Subcutaneous adipose tissue (tissue), 4 donors: ENCODE results near the gene ABHD10. TPM values are rescaled to one million over a fixed set of nuclear protein-coding genes. Genes with fewer than 3 reads are reported as not detected.

Experiments used
- total RNA-seq, 4 donors: library from RNA; depleted of rRNA; stranded (reverse); fragments of >200 nt; gene quantifications; one replicate each; pipeline ENCODE4 v1.1.0, GENCODE V29; 2016
- TF ChIP-seq, protein P1 (sequence below): fragments of 450-650 bp; IDR thresholded peaks from one replicate; pipeline ENCODE4 v1.5.1; 2016; ENCODE audit warnings: low read depth, mild to moderate bottlenecking, control low read depth, antibody characterized with exemption, moderate library complexity

ABHD10 gene
- total RNA-seq, 4 donors from 2014 or later = 17.9 to 24.9 (median 22.1) TPM

DNA sequence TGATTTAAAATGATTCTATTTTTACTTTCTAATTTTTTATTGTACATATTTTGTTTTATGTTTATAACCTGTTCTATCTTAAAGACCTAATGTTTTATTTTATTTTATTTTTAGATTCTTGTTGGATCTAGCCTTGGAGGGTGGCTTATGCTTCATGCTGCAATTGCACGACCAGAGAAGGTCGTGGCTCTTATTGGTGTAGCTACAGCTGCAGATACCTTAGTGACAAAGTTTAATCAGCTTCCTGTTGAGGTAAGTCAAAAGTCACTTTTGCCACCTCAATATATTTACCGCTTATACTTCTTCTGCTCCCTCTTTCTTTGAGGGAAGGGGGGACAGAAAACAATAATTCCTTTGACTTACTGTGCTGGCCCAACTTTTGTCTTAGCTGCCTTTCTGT lies 8.0 kb downstream of the ABHD10 start:
- TF ChIP-seq, protein P1, sequence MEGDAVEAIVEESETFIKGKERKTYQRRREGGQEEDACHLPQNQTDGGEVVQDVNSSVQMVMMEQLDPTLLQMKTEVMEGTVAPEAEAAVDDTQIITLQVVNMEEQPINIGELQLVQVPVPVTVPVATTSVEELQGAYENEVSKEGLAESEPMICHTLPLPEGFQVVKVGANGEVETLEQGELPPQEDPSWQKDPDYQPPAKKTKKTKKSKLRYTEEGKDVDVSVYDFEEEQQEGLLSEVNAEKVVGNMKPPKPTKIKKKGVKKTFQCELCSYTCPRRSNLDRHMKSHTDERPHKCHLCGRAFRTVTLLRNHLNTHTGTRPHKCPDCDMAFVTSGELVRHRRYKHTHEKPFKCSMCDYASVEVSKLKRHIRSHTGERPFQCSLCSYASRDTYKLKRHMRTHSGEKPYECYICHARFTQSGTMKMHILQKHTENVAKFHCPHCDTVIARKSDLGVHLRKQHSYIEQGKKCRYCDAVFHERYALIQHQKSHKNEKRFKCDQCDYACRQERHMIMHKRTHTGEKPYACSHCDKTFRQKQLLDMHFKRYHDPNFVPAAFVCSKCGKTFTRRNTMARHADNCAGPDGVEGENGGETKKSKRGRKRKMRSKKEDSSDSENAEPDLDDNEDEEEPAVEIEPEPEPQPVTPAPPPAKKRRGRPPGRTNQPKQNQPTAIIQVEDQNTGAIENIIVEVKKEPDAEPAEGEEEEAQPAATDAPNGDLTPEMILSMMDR = no peak

DNA sequence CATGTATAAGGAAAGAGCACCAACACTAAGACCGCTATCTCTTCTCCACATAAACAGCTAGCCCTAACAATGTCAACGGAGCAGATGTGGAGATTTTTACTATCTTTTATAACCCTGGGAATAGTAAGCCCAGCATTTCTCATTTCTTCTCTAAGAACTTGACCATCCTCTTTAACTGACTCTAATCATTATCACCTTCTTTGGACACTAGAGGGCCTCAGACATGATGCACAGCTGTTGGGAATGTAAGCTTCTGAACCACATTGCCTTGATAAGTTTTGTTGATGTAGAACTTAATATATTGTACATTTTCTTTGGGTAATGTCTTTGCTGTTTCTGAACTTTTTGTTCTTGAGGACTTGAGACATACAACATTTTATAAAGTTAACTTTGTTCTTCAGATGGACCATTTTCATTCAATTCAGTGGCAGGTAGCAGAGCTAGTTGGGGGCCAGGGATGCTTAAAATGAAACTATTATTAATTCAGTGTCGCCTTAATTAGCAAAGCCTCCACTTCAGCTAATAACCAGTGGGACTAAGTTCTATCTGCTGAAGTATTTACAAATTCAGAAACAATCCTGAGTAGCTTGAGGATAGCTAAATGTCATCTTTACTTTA lies 10.3 kb downstream of the ABHD10 start:
- TF ChIP-seq, protein P1 = no peak

DNA sequence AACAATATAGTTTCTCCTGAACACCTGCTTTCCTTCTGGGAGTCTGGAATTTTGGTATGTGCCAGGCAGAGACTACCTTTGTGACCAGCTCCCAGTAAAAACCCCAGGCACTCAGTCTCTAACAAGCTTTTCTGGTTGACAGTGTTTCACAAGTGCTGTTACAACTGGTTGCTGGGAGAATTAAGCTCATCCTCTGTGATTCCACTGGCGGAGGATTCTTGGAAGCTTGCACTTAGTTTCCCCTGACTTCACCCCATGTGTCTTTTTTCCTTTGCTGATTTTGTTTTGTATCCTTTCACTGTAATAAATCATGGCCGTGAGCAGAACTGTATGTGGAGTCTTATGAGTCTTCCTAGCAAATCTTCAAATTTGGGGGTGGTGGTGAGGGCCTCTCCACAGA lies 14.2 kb downstream of the ABHD10 start:
- TF ChIP-seq, protein P1 = no peak

DNA sequence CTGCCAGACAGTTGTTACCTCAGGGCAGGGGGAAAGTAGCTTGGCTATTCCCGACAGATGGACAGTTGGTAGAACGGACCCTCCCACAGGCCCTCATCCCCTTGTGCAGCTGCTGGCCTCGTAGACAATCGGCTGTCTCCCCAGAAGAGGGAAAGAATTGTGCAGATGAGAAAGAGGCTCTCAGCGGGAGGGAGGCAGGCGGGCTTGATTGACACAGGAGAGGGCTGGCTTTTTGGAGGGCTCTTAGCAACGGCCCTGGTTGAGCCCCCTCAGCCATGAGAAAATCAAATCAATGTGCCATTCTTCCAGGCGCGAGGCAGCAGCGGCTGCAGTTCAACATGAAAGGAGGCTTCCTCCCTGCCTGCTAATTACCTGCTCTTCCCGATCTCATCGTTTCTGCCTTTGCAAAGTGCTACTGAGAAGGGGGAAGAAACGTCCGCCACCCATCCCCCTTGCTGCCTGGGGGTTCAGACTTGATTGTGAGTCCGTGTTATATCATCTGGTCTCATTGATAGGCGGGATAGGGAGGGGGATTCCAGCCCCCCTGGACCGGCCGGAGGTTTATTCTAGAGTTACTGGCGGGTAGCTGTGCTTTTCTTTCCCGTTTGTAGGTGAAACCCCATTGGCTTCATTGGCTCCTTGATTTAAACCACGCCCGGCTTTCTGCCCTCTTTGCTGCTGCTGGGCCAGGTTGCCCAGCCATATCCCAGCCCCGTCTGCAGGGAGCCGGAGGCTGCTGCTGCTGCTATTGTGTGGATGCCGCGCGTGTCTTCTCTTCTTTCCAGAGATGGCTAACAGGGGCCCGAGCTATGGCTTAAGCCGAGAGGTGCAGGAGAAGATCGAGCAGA lies 20.0 kb downstream of the ABHD10 start, which contains the start of gene TAGLN3:
Gene TAGLN3 (plus strand): TSS at position 287 of the 848 bp plus-strand sequence. CDS start 501 bp downstream, at position 788.
- TF ChIP-seq, protein P1 = no peak

DNA sequence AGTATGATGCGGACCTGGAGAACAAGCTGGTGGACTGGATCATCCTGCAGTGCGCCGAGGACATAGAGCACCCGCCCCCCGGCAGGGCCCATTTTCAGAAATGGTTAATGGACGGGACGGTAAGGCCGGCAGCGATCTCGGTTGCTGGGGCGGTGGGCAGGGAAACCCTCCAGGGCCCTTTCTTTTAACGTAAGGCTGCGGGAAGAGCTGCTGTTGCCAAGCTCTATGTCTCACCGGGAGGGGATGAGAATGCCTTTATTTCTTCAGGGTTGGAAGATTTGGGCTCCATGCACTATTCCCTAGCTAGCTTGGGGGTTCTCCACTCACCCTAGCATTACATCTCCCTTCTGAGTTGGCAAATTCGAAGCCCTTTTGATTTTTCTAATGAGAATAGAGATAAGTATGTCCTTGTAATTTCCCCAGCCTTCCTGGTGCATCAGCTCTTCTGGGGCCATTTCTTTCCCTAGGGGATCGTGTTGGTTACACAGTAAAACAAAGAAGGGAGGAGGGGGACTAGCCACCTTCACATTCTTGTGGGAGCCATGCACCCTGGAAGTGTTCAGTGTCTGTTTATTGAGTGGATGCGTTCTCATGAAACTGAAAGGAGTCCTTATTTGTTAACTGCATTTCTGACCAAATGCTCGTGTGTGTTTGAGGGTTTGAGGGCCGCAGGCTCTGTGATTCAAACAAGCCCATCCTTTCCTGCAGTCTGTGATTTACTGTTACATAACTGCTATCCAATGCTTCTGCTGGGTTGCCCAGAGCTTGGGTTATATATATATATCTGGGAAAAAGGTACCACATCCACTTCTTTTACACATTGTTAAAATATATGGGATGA lies 20.9 kb downstream of the ABHD10 start:
- TF ChIP-seq, protein P1 = no peak

DNA sequence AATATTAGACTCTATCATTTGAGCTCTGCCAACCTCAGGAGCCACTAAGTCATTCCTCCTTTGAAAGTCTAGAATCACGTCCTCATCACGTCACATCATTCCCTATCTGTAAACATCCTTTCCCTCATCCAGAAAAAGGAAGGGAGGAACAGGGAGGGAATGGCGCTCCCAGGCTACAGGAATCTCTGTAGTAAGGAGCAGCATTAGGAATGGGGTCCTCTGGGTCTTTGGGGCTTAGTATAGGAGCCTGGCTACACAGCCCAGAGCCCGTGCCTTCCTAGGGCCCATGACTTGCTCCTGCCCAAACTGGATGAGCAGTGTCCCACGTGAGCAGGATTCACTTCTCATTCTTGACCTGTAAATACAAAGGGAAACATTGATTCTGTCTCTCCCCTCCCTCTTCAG lies 21.5 kb downstream of the ABHD10 start:
- TF ChIP-seq, protein P1 = no peak
